ENCODE data around the gene ADAMTS19.

DNA sequence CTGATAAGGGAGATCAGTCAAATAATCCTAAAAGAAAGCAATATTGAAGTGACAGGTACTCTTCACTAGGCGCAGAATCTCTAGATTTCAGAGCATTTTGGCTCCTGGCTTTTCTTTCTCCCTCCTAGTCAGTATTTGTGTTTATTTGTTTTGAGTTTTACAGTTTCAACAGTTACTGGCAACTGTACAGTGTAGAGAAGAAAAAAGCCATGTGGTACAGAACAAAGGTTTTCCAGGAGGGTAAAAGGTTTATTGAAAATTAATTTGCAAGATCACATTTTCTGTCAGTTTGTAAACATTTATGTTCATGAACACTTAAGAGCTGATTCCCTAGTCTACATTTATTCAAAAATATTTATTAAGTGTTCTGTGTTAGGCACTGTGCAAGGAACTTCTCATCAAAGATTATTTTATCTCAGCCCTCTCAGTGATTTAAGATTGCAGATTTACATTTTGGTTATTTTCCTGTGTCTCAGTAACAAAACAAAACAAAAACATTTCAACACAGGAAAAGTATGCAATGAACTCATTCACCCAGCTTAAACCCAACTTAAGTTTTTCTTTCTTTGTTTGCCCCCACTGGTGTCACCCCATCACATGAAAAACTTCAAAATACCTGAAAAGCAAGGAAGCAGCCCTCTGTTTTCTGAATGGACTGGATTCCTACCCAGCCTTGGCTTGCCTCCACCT is 300.7 kb downstream of the ADAMTS19 start:
- TF ChIP-seq, protein P1, sequence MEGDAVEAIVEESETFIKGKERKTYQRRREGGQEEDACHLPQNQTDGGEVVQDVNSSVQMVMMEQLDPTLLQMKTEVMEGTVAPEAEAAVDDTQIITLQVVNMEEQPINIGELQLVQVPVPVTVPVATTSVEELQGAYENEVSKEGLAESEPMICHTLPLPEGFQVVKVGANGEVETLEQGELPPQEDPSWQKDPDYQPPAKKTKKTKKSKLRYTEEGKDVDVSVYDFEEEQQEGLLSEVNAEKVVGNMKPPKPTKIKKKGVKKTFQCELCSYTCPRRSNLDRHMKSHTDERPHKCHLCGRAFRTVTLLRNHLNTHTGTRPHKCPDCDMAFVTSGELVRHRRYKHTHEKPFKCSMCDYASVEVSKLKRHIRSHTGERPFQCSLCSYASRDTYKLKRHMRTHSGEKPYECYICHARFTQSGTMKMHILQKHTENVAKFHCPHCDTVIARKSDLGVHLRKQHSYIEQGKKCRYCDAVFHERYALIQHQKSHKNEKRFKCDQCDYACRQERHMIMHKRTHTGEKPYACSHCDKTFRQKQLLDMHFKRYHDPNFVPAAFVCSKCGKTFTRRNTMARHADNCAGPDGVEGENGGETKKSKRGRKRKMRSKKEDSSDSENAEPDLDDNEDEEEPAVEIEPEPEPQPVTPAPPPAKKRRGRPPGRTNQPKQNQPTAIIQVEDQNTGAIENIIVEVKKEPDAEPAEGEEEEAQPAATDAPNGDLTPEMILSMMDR (IDR thresholded peaks at IDR 0.05; ENCODE audit: low read depth, low read length) = no peak
- no peak for TF ChIP-seq POLR2A (IDR thresholded peaks at IDR 0.05; ENCODE audit: extremely low read depth, insufficient read length)
- TF ChIP-seq, protein P2, sequence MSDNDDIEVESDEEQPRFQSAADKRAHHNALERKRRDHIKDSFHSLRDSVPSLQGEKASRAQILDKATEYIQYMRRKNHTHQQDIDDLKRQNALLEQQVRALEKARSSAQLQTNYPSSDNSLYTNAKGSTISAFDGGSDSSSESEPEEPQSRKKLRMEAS (IDR thresholded peaks at IDR 0.05; ENCODE audit: low read depth, low read length) = no peak
- no peak for TF ChIP-seq MYC (IDR thresholded peaks at IDR 0.05; ENCODE audit: low read depth, low read length)

Measured in NB4 (cell line).